ENCODE results near the gene PPP1R37.
"Not testable (repeated sequence)": the region's sequence is repeated elsewhere in the genome, so short reads cannot be mapped to it uniquely, and the experiment has no call there.

PPP1R37 gene

DNA sequence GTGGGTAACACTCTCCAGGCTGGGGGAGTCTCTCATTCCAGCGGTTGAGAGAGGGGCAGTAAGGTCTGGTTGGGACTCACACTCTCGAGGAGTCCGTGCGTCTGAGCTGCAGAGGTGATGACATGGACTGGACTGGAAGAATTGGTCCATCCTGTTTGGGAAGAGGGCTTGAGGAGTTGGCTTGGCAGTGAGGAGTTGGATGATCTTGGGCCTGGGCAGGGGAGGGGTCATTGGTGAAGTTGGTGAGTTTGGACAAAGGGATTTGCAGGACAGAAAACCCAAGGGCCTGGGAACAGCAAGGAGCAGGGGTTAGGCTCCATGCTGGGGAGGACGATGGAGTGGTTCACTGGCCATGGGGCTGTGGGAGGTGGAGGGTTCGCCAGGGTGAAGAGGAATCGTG is 3.7 kb downstream of the PPP1R37 start:
- DNase-seq: no peak

DNA sequence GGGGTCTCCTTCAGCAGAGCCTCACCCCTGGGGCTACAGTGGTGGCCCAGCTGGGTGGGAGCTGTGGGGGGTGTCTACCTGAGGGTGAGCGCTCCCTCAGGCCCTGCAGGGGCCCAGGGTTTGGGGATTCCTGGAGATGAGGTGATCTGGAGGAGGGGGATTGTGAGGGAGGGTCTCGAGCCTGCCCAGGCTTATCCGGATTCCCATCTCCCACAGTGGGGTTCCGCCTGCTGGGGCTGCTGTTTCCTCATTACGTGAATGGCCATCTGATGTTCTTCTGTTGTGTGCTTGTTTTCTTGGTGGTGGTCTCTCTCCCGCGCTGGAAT is 4.4 kb downstream of the PPP1R37 start:
- DNase-seq: no peak

DNA sequence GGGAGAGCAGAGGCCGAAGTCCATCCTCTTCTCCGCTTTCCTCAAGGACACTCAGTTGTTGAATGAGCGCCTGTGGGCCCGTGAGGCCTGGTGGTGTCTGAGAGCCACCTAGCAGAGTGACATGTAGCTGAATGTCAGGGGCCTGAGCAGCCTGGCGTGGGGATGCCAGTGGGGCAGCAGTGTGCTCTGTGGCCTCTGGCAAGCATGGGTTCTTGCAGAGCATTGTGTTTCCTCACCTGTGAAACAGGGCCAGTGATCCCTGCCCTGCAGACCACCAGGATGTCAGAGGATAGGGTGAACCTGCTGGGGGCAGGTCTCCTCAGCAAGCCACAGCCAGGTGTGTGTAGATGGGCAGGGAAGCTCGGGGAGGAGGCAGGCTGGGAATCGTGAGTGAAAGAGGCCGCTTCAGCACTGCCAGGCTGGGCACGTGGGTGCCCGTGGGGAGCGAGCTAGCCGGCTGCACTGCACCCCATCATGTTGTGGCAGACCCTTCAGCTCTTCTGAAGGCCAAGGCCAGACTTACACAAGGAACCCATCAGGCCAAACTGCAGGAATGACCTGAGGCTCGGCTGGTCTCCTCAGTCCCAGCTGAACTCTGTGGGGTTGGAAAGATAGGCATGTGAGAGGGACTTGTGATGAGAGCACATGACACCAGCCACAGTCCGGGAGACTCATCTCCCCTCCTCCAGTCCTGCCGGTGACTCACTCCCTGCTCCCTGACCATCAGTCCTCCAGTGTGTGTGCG is 5.0 kb downstream of the PPP1R37 start:
- DNase-seq: no peak

DNA sequence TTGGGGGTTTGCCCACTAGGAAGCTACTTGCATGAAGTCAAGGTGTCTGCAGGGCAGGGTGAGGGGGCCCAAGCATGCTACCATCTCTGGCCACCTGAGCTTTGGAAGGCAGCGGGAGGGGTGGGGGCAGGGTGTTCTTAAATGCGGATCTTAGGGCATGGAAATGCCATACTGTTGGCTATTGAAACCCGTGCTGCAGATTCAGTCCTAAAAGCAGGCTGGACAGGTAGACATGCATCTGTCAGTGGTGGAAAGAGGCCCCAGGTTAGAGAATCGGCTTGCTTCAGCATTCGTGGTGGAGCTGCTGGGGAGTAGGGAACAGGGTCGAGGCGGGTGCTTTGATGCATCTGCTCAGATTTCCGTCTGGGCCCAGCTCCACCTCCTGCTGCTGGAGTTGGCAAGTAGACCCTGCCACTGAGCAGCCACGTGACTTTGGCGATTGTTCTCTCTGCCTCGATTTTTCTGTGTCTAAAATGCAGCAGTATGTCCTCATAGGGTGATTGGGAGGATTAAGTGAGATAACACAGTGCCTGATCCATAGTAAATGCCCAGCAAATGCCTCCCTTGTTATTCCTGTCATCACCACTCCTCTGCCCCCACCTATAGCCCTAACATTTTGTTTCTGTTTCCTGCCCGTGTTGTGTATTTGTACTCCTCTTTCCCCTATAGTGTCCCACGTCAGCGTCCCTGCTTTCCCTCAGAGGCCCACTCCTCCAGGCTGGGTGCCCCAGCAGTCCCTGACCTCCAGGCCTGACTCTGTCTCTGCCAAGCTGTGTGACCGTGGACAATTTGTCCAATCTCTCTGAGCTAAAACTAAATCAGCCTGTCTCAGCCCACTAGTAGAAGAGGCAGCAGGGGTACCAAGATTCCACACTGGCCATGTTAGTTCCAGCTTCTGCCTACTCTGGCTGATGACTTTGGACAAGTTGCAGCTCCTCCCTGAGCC is 5.8 kb downstream of the PPP1R37 start:
- no peak for DNase-seq

DNA sequence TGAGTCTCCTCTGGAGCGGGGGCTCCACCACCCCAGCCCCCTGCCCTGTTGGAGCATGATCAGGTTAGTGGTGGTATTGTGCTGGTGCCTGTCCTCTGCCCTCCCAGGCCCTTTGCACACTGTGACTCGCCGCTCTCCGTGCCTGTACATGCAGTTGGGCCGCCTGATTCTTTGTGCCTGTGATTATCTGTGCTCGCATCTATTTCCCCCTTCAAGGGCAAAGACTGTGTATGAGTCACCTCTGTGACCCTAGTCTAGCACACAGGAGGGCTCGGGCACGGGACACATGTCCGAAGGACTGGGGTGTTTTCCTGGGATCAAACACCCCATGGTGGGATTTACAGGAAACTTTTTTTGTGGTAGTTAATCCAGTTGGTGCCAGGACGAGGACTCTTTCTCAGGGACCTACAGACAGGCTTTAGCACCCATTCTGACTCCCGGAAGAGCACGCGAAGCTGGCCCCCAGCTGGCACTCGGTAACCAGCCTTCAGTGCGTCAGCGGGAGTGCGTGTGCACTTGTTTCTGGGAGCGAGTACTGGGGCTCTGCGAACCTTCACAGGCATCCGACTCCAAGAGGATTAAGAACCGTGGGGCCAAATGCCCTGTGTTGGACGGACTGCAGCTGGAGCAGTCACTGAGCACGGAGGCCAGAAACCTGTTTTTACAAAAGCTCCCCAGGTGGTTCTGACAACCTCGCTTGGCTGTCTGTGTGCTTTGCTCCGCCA is 6.7 kb downstream of the PPP1R37 start:
- DNase-seq: no peak

DNA sequence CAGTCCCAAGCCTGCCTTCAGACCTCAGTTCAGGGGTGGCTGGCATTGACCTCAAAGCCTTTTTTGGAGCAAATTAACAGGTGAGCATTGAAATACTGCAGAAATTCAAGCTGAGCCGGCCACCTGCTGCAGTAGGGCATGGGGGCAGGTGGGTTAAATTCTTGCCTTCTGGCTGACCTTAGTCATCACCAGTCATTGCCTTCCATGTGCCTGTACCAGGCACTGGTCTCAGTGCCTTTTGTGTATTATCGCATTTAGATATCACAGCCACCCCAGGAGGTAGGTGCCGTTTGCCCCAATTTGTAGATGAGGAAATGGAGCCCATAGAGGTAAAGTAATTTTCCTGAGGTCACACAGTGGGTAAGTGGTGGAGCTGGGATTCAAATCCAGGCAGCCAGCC is 7.2 kb downstream of the PPP1R37 start:
- DNase-seq: no peak

DNA sequence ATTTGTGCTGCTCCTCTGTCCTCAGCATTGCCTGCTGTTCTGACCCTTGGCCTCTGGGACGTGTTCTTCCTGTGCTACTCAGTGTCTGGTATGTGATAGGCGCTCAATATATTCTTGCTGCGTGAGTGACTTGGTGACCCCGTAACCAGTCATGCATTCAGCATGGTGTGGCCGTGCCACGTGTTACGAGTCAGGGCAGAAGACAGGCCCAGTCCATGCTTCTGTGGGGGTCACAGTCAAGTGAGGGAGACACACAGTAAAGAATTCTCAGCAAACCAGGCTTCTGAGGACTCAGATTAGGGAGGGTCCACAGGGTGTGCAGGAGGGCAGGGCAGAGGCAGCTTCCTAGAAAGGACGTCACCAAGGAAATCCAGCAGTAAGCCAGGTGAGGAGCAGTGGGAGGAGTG is 7.9 kb downstream of the PPP1R37 start:
- DNase-seq: no peak

DNA sequence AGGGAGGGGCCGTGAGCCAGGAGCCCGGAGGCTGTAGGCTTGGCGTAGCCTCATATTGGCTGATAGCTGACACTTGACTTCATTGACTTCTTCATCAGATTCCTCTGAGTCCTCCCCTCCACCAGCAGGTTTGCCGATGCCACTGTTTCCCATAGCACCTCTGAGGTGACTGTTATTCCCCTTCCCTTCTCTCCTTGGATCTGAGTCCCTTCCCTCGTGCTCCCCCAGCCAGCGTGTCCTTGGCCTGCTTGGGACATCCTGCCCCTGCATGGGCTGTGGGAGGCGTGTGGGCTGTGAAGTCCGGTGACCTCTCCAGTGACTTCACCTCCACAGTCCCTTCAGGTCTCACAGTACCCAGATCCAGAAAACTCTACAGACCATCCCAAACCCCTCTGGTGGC is 8.8 kb downstream of the PPP1R37 start:
- no peak for DNase-seq

DNA sequence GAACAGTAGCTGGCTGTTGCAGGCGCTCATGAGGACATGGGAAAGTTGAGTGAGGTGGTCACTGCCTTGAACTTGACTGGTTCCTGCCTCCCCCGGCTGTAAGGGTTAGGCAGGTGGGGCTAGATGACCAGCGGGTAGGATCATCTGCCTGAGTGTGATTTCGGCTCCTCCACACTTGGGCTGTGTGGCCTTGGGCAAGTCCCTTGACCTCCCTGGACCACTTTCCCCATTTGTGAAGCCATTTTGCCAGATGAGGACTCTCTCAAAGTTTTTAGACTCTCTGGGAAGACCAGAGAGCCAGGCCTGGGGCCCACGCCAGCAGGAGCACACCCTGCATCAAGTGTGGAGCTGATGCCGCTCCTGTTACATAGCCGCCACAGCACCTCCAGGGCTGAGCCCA is 9.5 kb downstream of the PPP1R37 start:
- DNase-seq: no peak

DNA sequence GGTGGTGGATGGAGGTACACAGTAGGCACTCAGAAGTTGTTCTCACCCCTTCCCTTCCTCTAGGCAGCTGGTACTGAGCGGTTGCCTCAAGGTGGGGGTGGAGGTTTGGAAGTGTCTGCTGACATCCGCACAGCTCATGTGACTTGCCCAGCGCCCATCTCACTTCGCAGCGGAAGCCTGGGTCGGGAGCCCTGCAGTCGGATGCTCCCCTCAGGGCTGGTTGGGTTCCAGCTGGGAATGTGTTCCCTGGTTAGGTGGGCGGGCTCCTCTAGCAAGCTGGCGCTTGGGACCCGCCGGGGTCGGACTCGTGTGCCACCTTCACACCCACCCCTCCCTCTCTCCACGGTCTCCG is 10.2 kb downstream of the PPP1R37 start:
- no peak for DNase-seq

DNA sequence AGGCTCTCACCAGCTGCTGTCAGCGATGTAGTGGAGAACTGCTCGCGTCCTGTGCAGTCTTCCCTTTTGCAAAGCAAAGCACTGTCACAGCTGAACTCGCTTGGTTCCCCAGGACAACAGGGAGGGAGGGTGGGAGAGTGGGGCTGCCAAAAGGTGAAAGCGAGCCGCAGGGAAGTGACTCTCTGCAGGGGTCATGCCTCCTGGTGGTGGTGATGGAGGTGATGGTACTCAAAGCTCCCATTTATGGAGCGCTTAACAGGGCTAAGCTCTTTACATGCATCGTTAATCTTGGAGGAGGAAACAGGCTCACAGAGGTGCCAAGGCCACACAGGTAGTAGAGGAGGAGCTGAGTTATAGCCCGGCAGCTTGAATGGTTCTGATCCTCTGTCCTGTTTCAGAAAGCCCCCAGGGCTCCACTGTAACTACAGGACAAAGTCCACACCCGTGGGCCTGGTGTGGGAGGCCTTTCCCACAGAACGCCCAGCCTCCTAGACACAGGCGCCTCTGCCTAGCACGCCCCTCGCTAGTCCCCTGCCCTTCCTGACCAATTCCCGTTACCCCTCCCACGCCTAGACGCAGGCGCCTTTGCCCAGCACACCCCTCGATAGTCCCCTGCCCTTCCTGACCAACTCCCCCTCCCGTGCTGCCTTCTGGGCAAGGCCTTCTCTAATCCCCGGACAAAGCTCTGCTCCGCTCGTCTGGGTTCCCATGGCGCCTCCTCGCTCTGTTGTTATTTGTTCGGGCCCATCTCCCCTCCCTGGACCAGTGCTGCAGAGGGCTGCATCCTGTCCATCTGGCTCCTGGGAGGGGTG is 10.7 kb downstream of the PPP1R37 start:
- DNase-seq: no peak

DNA sequence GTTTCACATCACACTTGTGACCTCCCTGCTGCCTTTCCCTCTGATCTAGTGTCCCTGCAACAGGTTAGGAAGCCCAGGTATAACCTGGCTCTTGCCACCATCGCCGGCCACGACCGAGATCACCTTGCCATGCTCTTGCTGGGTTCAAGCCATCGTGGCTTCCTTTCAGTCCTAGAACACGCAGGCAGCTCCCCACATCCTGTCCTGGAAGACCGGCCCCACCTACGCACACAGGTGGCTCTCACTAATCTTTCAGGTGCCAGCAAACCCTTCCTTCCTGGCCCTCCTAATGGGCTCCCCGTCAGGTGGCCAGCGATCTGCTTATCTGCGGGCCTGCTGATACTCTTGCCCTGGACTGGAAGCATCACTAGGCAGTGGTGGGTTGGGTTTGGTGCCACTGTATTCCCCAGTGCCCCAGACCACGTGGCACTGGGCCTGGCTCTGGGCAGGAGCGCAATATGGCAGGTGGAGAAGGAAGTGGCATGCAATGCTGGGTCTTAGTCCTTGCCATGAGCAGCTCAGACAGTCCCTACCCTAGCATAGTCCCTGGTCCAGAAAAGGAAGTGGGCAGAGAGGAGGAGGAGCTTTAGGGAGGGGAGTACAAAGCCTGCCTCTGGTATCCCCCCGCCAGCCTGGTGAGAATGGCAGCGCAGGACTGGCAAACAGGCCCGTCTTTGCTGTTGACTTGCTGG is 11.8 kb downstream of the PPP1R37 start:
- DNase-seq: no peak

DNA sequence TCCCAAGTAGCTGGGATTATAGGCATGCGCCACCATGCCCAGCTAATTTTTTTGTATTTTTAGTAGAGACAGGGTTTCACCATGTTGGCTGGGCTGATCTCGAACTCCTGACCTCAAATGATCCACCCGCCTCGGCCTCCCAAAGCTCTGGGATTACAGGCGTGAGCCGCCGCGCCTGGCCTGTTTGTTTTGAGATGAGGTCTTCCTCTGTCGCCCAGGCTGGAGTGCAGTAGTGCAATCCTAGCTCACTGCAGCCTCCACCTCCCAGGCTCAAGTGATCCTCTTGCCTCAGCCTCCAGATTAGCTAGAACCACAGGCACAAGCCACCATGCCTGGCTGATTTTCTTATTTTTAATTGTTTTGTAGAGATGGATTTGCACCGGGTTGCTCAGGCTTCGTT is 13.4 kb downstream of the PPP1R37 start:
- DNase-seq: not testable (repeated sequence)

DNA sequence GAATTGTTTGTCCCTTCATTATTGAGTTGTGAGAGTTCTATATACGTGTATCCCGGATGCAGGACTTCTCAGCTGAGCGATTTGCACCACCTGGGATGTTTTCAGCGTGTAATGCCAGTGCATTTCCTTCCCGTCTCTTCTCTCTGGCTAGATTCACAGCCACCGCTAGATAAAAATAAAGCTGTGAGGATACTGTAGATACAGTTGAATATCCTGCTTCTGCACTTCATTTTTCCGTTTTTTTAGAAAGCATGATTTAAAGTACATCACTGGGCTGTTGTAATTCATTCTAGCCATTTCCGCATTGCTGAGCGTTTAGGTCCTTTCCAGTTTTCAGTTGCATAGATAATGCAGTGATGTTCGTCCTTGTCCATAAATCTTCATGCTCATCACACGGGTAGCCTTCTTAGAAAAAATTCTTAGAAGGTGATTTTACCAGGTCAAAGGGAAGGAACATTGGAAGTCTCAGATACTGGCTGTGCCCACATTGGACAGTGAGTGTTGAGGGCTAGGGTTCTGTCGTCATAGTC is 14.7 kb downstream of the PPP1R37 start:
- DNase-seq: no peak

DNA sequence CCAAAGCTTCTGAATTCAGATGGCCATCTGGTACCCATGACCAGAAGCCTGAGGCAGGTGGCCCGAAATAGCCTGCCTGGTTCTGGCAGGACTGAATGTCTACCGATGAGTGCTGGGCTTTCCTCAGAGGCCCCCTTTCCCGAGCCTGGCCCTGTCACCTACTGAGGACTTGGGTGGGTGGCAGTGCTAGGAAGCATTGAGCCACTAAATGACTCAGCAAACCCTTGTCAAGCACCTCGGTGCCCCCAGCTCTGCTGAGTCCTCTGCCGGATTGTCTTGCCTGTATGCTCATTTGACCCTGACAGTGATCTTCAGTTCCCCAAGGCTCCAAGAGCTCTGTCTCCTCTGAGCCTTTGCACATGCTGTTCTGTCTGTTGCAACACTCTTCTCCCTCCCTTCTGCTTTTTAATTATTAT is 17.9 kb downstream of the PPP1R37 start:
- no peak for DNase-seq

DNA sequence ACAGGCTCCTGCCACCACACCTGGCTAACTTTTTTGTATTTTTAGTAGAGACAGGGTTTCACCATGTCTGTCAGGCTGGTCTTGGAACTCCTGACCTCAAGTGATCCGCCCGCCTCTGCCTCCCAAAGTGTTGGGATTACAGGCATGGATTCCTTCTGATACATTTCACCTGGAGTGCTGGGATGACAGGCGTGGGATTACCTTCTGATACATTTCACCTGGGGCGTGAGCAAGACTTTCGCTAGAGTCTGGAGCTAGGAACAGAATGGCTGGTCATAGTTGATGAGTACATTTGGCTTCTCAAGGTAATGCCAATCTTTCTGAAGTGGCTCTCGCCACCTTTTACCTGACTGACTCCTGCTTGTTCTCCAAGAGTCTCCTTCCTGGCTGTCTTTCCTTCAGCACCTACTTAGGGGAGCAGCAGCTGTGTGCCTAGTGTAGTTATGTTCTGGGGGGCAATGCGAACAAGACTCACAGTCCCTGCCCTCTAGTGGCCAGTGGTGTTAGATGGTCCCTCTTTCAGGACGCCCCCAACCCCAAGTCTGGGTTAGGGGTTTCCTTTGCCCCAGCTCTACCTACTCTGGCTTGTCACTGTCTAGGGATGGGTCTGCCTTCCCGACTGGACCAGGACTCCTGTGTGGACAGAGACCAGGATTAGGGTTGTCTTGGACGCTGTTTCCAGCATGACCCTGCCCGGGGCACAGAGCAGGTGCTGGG is 19.3 kb downstream of the PPP1R37 start:
- DNase-seq: no peak

DNA sequence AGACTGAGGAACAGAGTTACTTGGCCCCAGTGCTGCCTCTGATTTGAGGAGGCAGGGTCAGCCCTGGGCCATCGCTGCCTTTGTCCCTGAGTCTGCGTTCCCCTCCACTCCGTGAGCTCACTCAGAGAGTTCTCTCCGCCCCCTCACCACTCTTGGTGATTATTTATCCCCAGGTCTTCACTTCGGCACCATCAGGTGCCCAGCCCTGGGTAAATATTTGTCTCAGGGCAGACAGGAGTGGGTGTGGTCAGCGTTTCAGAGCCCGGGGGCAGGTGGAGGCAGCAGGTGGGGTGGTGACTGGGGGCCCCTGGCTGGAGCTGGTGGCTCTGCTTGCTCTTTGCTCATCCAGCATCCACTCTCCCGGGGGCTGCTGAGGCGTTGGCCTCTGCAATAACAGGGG is 20.6 kb downstream of the PPP1R37 start:
- no peak for DNase-seq

DNA sequence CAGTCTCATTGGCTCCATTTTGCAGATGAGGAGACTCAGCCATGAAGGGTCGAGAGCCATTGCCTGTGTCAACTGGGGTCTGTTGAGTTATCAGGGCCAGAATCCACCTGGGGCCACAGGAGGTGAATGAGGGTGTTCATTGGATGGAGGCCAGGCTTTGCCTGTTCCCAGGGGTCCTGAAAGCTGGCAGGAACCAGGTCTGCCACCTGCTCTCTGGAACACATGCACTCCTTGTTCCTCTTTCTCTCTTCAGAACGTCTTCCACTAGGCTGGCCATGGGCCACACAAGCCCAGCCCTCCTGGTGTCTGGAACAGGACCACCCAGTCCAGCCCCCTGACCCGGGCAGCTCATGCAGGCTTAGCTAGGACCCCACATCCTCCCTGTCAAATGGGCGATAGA is 21.1 kb downstream of the PPP1R37 start:
- DNase-seq: no peak

DNA sequence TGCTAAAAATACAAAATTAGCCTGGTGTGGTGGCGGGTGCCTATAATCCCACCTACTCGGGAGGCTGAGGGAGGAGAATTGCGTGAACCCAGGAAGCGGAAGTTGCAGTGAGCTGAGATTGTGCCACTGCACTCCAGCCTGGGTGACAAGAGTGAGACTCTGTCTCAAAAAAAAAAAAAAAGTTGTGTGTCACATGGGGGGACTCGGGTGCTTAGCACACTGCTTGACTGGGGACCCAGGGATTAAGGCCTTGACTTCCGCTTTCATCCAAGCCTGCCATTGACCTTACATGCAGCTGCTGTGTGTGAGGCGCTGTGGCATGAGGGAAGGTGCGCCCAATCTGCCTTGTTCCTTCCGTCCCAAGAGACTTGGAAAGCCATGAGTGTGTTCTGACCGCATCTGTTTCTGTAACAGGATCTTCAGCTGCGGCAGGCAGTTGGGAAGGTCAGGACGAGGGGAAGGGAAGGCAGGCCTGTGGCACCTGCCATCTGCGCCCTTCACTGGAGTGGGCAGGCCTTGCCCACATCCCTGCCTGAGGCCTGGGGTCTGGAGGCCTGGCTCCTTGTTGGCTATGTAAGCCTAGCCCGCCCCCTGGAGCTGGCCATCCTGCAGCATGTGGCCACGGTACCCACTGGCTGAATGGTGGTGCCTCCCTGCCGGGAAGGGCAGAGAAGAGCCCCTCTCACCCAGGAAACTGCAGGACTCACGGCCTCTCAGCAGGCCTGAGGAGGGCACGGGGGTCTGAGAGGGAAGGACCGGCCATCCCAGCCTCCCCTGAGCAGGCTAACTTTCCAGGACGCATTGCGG is 23.0 kb downstream of the PPP1R37 start:
- no peak for DNase-seq

DNA sequence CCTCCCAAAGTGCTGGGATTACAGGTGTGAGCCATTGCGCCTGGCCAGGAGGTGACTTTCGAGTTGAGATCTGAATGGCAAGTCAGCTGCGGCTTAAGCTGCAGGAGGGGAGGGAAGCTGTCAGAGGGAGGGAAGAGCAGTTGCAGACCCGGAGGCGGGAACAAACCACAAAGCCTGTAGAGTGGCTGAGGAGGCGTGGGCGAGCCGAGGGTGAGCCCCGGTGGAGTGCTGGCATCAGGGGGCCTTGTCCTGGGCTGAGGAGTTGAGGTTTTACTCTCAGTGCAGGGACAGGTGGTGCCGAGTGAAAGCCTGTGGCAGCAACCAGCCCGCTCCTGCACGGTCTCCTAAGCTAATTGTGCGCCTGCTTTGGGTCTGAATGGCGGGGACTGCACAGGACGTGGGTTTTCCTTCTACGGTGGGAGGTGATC is 24.2 kb downstream of the PPP1R37 start:
- DNase-seq: no peak
